ENCODE data around the gene FKRP.
A peak's percentile ranks its signal among the peaks of the same experiment; 100 is the strongest.

Gene FKRP

DNA sequence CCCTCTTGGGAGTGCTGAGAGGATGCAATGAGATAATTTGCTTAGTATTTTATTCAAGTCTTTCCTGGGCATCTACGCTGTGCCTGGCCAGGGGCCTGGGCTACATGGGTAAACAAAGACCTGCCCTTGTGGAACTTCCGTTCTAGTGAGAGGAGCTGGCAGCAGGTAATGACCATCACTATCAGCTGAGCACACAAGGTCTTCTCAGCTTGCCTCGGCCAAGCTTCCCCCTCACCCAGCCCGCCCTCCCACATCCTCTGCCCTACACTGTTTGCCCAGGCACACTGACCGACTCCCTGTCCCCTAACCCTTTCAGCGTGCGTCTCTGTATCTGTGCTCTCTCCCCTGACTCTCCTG, 8.6 kb upstream of the FKRP start:
- H3K4me1 ChIP-seq (ENCODE audit: control insufficient read depth, low read depth, low read length), result peaks cover 5% of the 10 kb centered on the region
- no peak overlapping the region for H3K56ac ChIP-seq (ENCODE audit: low read length)
- H3K27me3 ChIP-seq (ENCODE audit: insufficient read depth, low read length, poor library complexity), result no peaks in the 10 kb centered on the region
- peaks cover 36% of the 10 kb centered on the region for H3K79me1 ChIP-seq (ENCODE audit: low read length)
- peaks cover 47% of the 10 kb centered on the region for H3K79me2 ChIP-seq (ENCODE audit: control insufficient read depth, insufficient read depth, low read length)
- H4K5ac ChIP-seq (ENCODE audit: low read length), result no peak overlapping the region
- H3K4me3 ChIP-seq (ENCODE audit: low read length), result no peak overlapping the region
- H2BK120ac ChIP-seq (ENCODE audit: low read depth, low read length), result no peak overlapping the region
- no peak overlapping the region for H3K4ac ChIP-seq (ENCODE audit: low read depth, low read length)
- H3K18ac ChIP-seq (ENCODE audit: low read length), result no peak overlapping the region
- H3K27ac ChIP-seq (ENCODE audit: low read depth, low read length), result no peak overlapping the region
- H2AK5ac ChIP-seq (ENCODE audit: low read length), result no peak overlapping the region
- no peak overlapping the region for H3K23ac ChIP-seq (ENCODE audit: low read length)
- no peak overlapping the region for H3K9ac ChIP-seq (ENCODE audit: low read length)
- no peak overlapping the region for H4K8ac ChIP-seq (ENCODE audit: low read depth, low read length)
- DNase-seq, result no peak
- no peak overlapping the region for H2BK5ac ChIP-seq (ENCODE audit: low read length)
- WGBS (ENCODE audit: extremely low coverage, insufficient coverage, low lambda C conversion rate), result no CpG with 5 or more reads among the region's 7 CpGs
- peaks cover 6% of the 10 kb centered on the region for H3K36me3 ChIP-seq (ENCODE audit: control insufficient read depth, insufficient read depth, low read length)
- H2BK15ac ChIP-seq (replicated peaks; ENCODE audit: low read depth), result no peak overlapping the region
- H3K4me2 ChIP-seq (ENCODE audit: low read length), result no peak overlapping the region

DNA sequence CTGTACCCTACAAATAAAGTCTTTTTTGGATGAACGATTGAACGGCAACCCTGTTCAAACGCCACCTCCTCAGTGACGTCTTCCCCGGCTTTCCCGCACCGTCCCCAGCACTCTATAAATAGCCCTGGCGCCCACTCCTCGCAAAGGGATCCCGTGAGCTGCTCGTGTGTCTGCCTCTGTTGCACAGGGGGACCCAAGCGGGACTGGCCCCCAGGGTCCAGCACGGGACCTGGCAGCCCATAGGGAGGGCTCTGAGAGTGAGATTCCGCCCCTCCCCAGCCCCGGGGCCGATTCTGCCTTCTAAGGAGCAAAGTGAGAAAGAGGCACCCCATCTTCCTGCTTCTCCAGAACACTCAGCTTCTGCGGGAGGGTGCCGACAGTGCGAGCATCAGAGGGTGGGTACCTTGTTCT, 8.1 kb upstream of the FKRP start:
- no peak overlapping the region for H3K9ac ChIP-seq (ENCODE audit: low read length)
- H3K4me3 ChIP-seq (ENCODE audit: low read length), result no peak overlapping the region
- H2BK120ac ChIP-seq (ENCODE audit: low read depth, low read length), result no peak overlapping the region
- no peak overlapping the region for H2AK5ac ChIP-seq (ENCODE audit: low read length)
- H4K8ac ChIP-seq (ENCODE audit: low read depth, low read length), result no peak overlapping the region
- H3K56ac ChIP-seq (ENCODE audit: low read length), result no peak overlapping the region
- H3K4me2 ChIP-seq (ENCODE audit: low read length), result no peak overlapping the region
- peaks cover 35% of the 10 kb centered on the region for H3K79me1 ChIP-seq (ENCODE audit: low read length)
- DNase-seq, result no peak
- H2BK15ac ChIP-seq (replicated peaks; ENCODE audit: low read depth), result no peak overlapping the region
- H3K4ac ChIP-seq (ENCODE audit: low read depth, low read length), result no peak overlapping the region
- peaks cover 2% of the 10 kb centered on the region for H3K36me3 ChIP-seq (ENCODE audit: control insufficient read depth, insufficient read depth, low read length)
- peaks cover 5% of the 10 kb centered on the region for H3K4me1 ChIP-seq (ENCODE audit: control insufficient read depth, low read depth, low read length)
- no peak overlapping the region for H3K18ac ChIP-seq (ENCODE audit: low read length)
- H3K27me3 ChIP-seq (ENCODE audit: insufficient read depth, low read length, poor library complexity), result no peaks in the 10 kb centered on the region
- peaks cover 51% of the 10 kb centered on the region for H3K79me2 ChIP-seq (ENCODE audit: control insufficient read depth, insufficient read depth, low read length)
- no CpG with 5 or more reads among the region's 19 CpGs for WGBS (ENCODE audit: extremely low coverage, insufficient coverage, low lambda C conversion rate)
- H3K23ac ChIP-seq (ENCODE audit: low read length), result no peak overlapping the region
- H4K5ac ChIP-seq (ENCODE audit: low read length), result no peak overlapping the region
- no peak overlapping the region for H3K27ac ChIP-seq (ENCODE audit: low read depth, low read length)
- no peak overlapping the region for H2BK5ac ChIP-seq (ENCODE audit: low read length)

DNA sequence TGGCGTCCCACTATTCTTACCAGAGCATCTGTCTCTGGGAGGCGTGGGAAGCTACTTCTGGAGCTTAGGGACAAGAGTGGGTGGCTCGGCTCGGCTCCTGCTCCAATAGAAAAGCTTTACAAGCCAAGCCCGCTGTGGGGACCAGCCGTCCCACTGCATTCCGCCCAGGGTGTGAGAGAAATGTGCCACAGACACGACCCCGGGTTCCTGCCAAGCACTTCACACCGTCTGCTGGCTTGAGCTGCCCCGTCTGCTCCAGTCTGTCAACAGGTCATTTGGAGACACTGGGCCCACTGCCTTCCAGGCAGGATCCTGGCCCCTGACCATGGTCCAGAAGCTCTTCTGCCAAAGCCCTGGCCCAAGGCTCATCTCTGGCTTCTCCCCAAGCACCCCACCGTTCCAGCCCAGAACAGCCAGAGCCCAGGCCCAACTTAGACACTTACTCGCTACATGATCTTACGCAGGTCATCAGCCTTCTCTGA, 6.5 kb upstream of the FKRP start:
- WGBS (ENCODE audit: extremely low coverage, insufficient coverage, low lambda C conversion rate), result no CpG with 5 or more reads among the region's 14 CpGs
- Histone ChIP-seq H3K56ac (ENCODE audit: low read length) (no peak overlapping the region), H3K36me3 (ENCODE audit: control insufficient read depth, insufficient read depth, low read length) (no peaks in the 10 kb centered on the region), H3K4ac (ENCODE audit: low read depth, low read length) (no peak overlapping the region), H3K79me1 (ENCODE audit: low read length) (peaks cover 36% of the 10 kb centered on the region), H2AK5ac (ENCODE audit: low read length) (no peak overlapping the region), H3K27me3 (ENCODE audit: insufficient read depth, low read length, poor library complexity) (no peaks in the 10 kb centered on the region), H2BK120ac (ENCODE audit: low read depth, low read length) (no peak overlapping the region), H3K23ac (ENCODE audit: low read length) (no peak overlapping the region), H3K27ac (ENCODE audit: low read depth, low read length) (no peak overlapping the region), H3K4me2 (ENCODE audit: low read length) (no peak overlapping the region), H3K9ac (ENCODE audit: low read length) (no peak overlapping the region), H4K8ac (ENCODE audit: low read depth, low read length) (no peak overlapping the region), H3K18ac (ENCODE audit: low read length) (no peak overlapping the region), H3K4me3 (ENCODE audit: low read length) (no peak overlapping the region), H3K79me2 (ENCODE audit: control insufficient read depth, insufficient read depth, low read length) (peaks cover 62% of the 10 kb centered on the region), H4K5ac (ENCODE audit: low read length) (no peak overlapping the region), H2BK5ac (ENCODE audit: low read length) (no peak overlapping the region), H2BK15ac (replicated peaks; ENCODE audit: low read depth) (no peak overlapping the region), H3K4me1 (ENCODE audit: control insufficient read depth, low read depth, low read length) (peaks cover 5% of the 10 kb centered on the region)
- DNase-seq, result no peak

DNA sequence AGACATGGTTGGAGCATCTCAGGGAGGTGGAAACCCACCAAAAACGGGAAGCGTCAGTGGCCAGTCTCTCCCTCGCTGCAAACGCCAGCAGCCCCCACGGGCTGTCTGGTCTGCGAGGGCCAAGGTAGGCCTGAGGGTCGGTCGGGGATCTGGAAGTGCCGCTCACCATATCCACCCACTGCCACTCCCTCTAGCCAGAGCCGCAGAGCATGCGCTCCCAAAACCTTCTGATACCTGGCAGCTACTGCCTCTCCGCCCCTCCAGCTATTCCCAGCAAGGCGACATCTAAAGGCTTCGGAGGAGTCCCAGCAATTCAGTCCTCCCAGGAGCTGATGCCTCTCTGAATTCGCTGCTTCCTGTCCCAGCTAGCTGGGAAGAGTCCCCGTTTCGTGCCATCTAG, 4.4 kb upstream of the FKRP start:
- no peak overlapping the region for H3K4me3 ChIP-seq (ENCODE audit: low read length)
- H3K4me1 ChIP-seq (ENCODE audit: control insufficient read depth, low read depth, low read length), result peaks cover 10% of the 10 kb centered on the region
- no peak overlapping the region for H2BK120ac ChIP-seq (ENCODE audit: low read depth, low read length)
- no peak overlapping the region for H3K27ac ChIP-seq (ENCODE audit: low read depth, low read length)
- no peak overlapping the region for H3K18ac ChIP-seq (ENCODE audit: low read length)
- no peak overlapping the region for H2BK15ac ChIP-seq (replicated peaks; ENCODE audit: low read depth)
- no peak overlapping the region for H3K23ac ChIP-seq (ENCODE audit: low read length)
- H2AK5ac ChIP-seq (ENCODE audit: low read length), result no peak overlapping the region
- H3K79me2 ChIP-seq (ENCODE audit: control insufficient read depth, insufficient read depth, low read length), result peaks cover 77% of the 10 kb centered on the region
- no peak overlapping the region for H3K9ac ChIP-seq (ENCODE audit: low read length)
- no peak overlapping the region for H4K5ac ChIP-seq (ENCODE audit: low read length)
- no peak overlapping the region for H3K56ac ChIP-seq (ENCODE audit: low read length)
- no peaks in the 10 kb centered on the region for H3K36me3 ChIP-seq (ENCODE audit: control insufficient read depth, insufficient read depth, low read length)
- WGBS (ENCODE audit: extremely low coverage, insufficient coverage, low lambda C conversion rate), result no CpG with 5 or more reads among the region's 17 CpGs
- H2BK5ac ChIP-seq (ENCODE audit: low read length), result no peak overlapping the region
- peaks cover 41% of the 10 kb centered on the region for H3K79me1 ChIP-seq (ENCODE audit: low read length)
- H3K4me2 ChIP-seq (ENCODE audit: low read length), result no peak overlapping the region
- H4K8ac ChIP-seq (ENCODE audit: low read depth, low read length), result no peak overlapping the region
- no peaks in the 10 kb centered on the region for H3K27me3 ChIP-seq (ENCODE audit: insufficient read depth, low read length, poor library complexity)
- no peak for DNase-seq
- no peak overlapping the region for H3K4ac ChIP-seq (ENCODE audit: low read depth, low read length)

DNA sequence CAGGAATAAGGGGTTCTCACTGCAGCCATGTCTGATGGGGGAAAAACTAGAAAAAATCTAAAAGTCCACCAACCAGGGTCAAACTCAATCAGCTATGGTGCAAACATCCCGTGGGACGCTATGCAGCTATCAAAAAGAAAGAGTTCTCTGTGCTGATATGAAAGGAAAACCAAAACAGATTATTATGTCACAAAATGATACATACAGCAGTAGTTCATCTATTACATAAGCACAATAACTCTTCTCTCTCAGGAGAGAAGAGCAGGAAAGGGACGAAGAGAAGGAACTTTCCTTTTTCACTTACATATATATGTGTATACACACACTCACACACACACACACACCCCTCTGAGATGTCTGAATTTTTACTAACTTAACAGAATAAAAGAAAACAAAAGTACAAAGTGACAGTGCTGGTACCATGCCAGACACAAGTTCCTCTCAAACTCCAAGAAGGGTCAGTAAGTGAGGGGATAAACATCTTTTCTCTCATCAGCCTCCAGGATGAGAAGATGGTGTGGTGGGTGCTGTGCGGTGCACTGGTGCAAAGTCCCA, 2.9 kb upstream of the FKRP start:
- Histone ChIP-seq H2BK5ac (ENCODE audit: low read length) (no peak overlapping the region), H4K8ac (ENCODE audit: low read depth, low read length) (no peak overlapping the region), H3K4me1 (ENCODE audit: control insufficient read depth, low read depth, low read length) (peaks cover 10% of the 10 kb centered on the region), H3K23ac (ENCODE audit: low read length) (no peak overlapping the region), H2BK15ac (replicated peaks; ENCODE audit: low read depth) (no peak overlapping the region), H2AK5ac (ENCODE audit: low read length) (no peak overlapping the region), H3K79me2 (ENCODE audit: control insufficient read depth, insufficient read depth, low read length) (peaks cover 73% of the 10 kb centered on the region), H3K27me3 (ENCODE audit: insufficient read depth, low read length, poor library complexity) (no peaks in the 10 kb centered on the region), H3K9ac (ENCODE audit: low read length) (no peak overlapping the region), H4K5ac (ENCODE audit: low read length) (no peak overlapping the region), H3K4me2 (ENCODE audit: low read length) (no peak overlapping the region), H3K4ac (ENCODE audit: low read depth, low read length) (no peak overlapping the region), H3K36me3 (ENCODE audit: control insufficient read depth, insufficient read depth, low read length) (no peaks in the 10 kb centered on the region), H3K79me1 (ENCODE audit: low read length) (peaks cover 40% of the 10 kb centered on the region), H3K56ac (ENCODE audit: low read length) (no peak overlapping the region), H3K18ac (ENCODE audit: low read length) (no peak overlapping the region), H3K4me3 (ENCODE audit: low read length) (no peak overlapping the region), H2BK120ac (ENCODE audit: low read depth, low read length) (no peak overlapping the region), H3K27ac (ENCODE audit: low read depth, low read length) (no peak overlapping the region)
- DNase-seq, result no peak
- no CpG with 5 or more reads among the region's 4 CpGs for WGBS (ENCODE audit: extremely low coverage, insufficient coverage, low lambda C conversion rate)

DNA sequence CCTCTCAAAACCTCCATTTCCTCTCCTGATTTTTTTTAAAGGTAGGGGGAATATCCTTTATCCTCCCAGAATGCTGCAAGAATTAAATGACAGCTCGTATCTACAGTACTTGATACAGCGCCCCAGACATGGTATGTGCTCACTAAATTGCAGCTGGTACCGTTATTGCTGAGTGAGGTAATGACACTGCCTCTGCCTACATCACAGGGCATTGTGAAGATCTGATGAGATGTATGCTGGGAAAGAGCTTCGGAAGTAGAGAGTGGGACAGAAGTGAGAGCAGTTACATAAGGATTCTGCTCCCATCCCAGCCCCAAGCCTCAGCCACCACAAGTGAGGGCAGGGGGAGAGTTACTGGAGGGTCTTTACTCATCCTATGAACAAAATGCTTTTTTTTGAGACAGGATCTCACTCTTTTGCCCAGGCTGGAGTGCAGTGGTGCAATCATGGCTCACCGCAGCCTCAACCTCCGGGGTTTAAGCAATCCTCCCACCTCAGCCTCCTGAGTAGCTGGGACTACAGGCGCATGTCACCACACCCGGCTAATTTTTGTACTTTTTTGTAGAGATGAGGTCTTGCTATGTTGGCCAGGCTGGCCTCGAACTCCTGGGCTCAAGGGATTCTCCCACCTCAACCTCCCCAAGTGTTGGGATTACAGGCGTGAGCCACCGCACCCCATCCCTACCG, 1.7 kb upstream of the FKRP start:
- Histone ChIP-seq H3K4me2 (ENCODE audit: low read length) (peak overlapping the region; percentile 99), H3K9ac (ENCODE audit: low read length) (no peak overlapping the region), H3K18ac (ENCODE audit: low read length) (no peak overlapping the region), H2AK5ac (ENCODE audit: low read length) (no peak overlapping the region), H3K27ac (ENCODE audit: low read depth, low read length) (no peak overlapping the region), H3K36me3 (ENCODE audit: control insufficient read depth, insufficient read depth, low read length) (no peaks in the 10 kb centered on the region), H3K56ac (ENCODE audit: low read length) (no peak overlapping the region), H3K79me2 (ENCODE audit: control insufficient read depth, insufficient read depth, low read length) (peaks cover 66% of the 10 kb centered on the region), H4K5ac (ENCODE audit: low read length) (no peak overlapping the region), H2BK5ac (ENCODE audit: low read length) (no peak overlapping the region), H3K4ac (ENCODE audit: low read depth, low read length) (no peak overlapping the region), H3K4me1 (ENCODE audit: control insufficient read depth, low read depth, low read length) (peaks cover 10% of the 10 kb centered on the region), H3K79me1 (ENCODE audit: low read length) (peaks cover 31% of the 10 kb centered on the region), H2BK15ac (replicated peaks; ENCODE audit: low read depth) (no peak overlapping the region), H3K23ac (ENCODE audit: low read length) (peak overlapping the region; percentile 45), H3K4me3 (ENCODE audit: low read length) (no peak overlapping the region), H3K27me3 (ENCODE audit: insufficient read depth, low read length, poor library complexity) (no peaks in the 10 kb centered on the region), H2BK120ac (ENCODE audit: low read depth, low read length) (no peak overlapping the region), H4K8ac (ENCODE audit: low read depth, low read length) (no peak overlapping the region)
- no CpG with 5 or more reads among the region's 12 CpGs for WGBS (ENCODE audit: extremely low coverage, insufficient coverage, low lambda C conversion rate)
- no peak for DNase-seq
